Sigmoid colon (tissue), 3 donors: ENCODE data around the gene ZNF608.

Source experiments
- CTCF ChIP-seq, 4 experiments: fragments of 450-650 bp in 3 of 4; fragments of 200-600 bp in 1 of 4; IDR thresholded peaks; one replicate each; pipeline ENCODE4 v1.5.1; 2016 to 2019; ENCODE audit warnings: antibody characterized with exemption in 4 of 4, mild to moderate bottlenecking in 3 of 4, moderate library complexity in 2 of 4
- POLR2A ChIP-seq, 2 donors: fragments of 450-650 bp; IDR thresholded peaks; one replicate each; pipeline ENCODE4 v1.6.1; 2016; ENCODE audit warnings: antibody characterized with exemption in 2 of 2, mild to moderate bottlenecking in 2 of 2, moderate library complexity in 2 of 2

DNA sequence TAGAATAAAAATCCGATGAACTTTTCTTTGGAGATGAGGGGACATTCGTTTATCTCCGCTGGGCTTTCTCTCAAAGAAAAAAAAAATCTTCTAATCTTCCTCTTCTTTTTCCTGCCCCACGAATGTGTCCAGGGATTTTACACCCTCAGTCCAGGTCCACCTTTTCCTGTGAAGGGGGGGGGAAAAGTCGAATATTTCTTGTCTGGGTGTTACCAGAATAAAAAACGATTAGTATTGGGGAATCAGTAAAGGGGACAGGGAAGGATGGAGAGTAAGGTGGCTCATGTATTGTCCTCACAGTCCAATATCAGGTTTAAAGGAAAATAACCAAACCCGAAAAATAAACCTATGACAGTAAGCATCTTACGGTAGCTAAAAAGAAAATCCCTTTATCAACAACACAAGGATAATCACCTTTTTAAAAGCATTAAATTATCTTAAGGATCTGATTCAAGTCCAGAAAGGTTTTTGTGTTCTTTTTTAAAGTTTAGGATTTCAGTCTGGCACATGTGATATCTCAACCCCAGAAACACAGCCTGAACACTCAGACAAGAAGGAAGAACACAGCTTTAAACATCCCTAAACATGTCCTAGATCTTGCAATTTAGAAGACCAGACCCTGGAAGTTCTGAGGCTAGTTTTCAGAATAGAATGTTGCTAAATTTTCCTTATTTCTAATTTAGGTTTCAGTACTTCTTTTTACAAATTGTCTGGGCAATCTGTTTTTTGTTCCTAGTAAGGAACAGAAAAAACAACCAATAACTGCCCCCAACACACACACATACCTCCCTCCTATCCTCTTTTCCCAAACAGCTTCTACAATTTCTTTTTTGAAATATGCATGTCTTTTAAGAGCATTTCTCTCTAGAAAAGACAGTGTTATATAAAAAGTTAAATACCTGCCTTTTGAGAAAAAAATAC is 1.2 kb downstream of the ZNF608 start:
- no peak for TF ChIP-seq CTCF (IDR thresholded peaks at IDR 0.05)
- no peak for TF ChIP-seq POLR2A (IDR thresholded peaks at IDR 0.05)
